NCI-H2107 treated with DMSO at 0.1 percent for 48 hours (cell line): ENCODE measurements around the gene MLH3.
"Not testable (repeated sequence)": the region's sequence is repeated elsewhere in the genome, so short reads cannot be mapped to it uniquely, and the experiment has no call there.

Source experiments
- DNase-seq: peaks from one replicate; lab custom pipeline; 2025; ENCODE audit not compliant: unreplicated experiment; lab: John Stamatoyannopoulos, UW

The MLH3 gene

DNA sequence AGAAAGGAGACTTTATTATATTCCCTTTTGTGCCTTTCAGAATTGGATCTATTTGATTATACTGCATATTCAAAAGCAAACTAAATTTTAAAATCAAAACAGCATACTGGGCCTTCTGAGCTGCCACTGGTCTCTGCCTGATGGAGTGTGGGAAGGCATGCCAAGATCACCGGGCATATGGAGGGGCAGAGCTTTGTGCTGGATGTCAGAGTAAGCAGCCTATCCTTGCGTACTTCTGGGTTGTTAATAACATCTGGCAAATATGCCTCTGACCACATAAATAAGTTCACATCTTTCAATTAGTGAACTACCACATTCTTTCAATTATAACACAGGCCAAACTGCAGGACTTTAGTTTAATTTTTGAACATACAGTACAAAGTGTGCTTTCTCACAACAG is 18.3 kb downstream of the MLH3 start:
- no peak for DNase-seq

DNA sequence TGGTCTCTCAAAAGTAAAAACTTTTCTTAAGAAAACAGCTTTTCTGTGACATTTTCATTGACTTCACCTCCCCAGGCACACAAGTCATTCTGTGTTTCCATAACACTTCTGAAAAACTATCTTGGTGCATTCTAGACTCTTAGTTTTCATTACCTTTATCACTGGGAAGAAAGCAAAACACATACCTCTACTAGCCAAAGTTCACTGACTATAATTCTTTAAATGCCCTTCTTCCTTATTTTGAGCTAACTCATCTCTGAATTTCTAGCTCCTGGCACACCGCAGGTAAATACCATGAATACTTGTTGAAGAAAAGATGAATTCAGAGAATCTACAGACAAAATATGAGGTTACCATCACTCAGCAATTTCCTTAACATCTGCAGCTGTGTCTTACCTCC is 21.1 kb downstream of the MLH3 start:
- DNase-seq = no peak

DNA sequence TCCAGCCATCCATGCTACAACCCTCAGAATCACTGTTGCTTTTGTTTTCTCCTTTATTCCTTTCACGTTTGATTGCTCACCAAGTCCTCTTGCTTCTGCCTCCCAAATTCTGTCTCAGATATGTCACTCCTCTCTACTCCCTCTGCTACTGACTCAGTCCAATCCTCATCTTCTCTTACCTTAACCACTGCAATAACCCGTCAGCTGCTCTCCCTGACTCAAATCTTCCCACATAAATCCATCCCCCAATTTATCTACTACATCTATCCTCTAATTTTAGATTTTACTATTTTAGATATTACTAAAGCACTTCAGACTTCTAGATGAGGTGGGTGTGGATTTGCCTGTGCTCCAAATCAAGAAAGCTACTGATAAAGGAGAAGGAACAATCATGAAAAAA is 25.4 kb downstream of the MLH3 start:
- DNase-seq = no peak

DNA sequence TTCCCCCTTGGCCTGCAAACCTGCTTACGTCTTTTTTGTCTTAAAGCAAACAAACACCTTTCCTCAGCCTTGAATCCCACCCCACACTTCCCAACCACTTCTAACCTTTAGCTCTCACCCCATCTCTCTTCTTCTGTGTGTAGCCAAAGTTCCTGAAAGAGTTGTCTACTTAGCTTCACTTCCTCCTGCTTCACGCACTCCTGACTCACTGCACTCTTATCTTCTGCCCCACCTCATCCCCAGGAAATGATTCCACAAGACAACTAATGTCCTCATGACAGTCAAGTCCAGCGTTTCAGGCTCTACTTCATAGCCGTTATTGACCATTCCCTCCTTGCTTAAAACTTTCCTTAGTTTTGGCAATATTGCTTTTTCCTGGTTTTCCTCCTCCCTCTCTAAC is 26.2 kb downstream of the MLH3 start:
- DNase-seq = no peak

DNA sequence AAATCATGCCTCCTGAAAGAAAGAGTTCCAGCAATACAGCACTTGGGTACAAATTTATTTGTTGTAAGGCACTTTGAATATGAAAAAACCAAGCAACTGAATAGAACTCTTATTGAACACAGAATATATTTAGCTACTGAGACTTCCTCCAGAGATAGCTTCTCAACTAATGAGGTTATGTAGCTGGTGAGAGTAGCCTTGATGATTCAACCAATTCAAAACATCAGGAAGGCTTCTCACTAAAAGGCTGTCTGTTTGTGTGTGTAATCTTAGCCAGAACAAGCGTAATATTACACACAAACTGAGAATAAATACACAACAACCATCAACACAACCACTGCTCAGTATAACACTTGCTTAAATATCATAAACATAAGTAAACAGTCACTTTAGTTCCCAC is 28.2 kb downstream of the MLH3 start:
- DNase-seq = no peak

DNA sequence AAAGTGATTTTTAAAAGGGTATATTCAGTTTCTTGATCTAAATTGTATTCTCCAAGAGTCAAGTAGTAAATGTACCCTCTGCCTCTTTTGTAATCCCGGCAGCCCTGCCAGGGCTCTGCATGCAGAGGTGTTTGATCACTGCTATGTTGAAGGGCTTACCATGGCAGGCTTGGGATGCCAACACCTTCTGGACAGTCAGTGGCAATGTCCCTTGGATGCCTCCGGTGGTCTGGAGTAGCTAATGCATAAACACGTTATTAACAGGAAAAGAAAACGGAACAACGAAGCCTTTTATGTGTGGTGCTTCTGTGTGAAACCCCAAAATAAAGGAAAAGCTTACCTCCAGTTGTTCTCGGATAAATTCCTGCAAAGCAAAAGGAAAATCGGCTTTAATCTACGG is 28.6 kb downstream of the MLH3 start:
- no peak for DNase-seq

DNA sequence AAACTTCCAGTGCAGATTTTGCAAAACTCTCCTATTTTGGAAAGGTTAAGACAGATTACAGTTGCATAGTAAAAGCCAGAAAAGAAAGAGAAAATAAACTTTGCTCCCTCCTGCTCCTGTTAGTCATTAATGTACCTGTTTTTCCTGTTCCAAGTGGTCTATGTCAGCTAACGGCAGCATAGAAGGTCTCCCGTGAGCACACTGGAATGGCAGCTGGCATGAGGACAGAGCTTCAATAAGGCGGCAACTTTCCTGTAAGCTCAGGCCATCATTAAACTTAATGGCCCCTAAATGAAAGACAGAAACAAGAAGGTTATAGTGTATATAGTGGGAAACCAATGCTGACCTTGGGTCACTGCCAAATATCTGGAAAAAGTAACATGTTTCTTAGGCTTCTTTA is 32.6 kb downstream of the MLH3 start:
- no peak for DNase-seq

DNA sequence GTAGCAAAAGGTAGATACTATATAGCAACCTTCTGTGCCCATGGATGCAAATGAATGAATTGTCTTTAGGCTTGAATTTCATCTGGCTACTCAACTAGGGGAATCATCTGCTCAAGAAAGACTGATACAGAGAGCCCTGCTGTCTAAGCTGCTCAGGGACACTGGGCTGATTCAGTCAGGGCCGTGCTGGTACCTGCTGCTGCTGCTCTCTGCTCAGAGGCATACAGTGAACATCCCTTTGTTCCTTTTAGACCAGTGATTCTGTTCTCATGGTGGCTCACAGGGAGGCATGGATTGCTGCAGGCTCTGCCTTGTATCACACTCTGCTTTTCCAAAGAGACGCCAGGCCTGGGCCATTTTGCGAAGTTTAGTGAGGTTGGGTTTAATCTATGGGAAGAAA is 34.5 kb downstream of the MLH3 start:
- no peak for DNase-seq

DNA sequence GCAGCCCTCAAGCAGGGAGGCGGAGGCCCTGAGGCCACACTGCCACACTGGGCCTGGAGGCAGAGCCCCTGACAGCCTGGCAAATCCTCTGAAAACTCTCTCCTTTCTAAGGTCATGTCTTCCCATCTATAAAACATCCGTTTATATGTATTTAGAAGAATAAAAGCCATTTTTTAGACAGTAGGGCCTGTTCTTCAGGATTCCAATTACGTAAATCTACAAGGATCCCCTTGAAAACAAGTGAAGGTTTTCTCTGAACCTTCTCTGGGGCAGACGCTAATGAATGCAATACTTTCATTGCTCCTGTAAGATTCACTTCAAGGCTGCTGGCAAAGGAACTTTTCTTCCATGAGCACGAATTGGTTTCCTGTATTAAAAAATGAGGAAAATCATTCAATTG is 35.8 kb downstream of the MLH3 start:
- DNase-seq = no peak

DNA sequence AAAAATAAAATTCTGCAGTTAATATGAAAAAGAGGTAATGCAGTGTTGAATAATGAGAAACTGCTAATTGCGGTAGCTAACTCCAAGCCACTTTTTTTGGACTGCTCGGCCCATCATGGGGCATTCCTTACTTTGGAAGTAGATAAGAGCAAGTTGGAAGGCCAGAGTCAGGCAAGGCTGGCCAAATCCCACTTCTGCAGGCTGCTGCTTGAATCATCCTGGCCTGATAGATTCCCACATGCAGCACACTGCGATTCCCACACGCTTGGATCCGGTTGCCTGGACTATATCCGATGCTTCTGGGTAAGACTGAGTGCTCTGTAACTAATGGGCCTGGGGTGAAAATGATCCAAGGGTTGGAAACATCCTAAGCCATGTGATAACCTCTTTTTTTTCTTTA is 38.0 kb downstream of the MLH3 start:
- DNase-seq = no peak

DNA sequence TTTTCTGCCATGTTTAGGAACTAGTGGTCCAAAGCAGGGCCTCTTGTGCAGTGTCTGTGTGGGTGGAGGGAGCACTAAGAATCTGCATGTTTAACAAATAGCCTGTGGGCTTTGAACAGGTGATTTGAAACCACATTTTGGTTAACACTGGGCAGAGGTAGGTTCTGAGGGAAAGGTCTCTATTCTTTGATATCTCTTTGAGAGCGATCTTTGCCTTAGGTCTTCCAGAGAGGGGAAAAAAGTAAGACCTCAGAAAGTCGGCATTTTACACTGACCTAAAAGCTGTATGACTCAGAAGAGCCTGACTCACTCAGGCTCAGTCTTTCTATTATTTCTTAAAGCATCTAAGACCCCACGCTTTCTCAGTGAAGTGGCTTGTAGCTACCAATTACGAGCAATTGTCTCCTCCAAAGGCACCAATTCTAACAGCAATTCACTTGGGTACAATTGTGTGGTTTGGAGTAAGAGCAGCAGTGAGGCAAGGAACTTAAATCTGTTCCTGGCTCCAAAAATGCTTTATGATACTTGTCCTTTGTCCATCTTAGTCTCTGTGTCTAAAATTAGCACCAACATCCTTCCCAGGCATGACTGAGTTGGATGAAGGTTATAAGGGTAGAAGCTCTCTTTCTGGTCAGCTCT is 39.8 kb downstream of the MLH3 start:
- peak; percentile 49 for DNase-seq

DNA sequence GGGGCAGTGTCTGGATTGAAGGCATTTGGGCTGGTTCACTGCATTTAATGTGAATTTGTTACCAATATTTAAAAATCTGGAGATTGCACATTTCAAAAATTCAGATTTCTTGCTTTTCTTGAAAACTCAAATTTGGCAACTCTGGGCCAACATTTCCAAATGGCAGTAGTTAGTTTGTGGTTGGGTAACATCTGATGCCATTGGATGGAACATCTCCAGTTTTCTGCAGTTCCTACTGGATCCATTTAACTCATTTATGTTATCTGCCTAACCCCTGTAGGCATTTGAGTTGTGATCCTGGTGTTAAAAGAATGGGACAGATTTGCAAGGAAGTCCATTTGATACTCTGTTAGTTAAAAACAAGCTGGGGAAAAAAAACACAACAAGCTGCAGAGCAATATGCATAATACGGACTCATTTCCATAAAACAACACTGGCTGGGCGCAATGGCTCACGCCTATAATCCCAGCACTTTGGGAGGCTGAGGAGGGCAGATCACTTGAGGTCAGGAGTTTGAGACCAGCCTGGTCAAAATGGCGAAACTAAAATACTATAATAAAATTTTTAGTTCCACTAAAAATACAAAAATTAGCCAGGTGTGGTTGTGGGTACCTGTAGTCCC is 40.7 kb downstream of the MLH3 start:
- DNase-seq = no peak

DNA sequence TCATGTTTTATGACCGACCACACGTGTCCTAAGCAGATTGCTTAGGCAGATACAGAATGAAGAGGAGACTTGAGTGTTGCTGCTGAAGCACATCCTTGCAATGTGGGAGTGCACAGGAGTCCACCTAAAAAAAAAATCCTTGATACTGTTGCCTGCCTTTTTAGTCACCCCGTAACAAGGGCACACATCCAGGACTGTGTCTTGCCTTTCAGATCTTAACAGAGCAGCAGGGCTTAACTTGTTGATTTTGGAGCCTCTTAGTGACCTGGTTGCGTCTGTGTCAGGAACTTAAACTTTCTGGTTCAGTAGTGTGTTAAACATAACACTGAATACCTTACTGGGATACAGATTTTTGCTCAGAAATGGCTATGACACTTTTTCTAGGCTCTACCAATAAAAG is 42.1 kb downstream of the MLH3 start:
- no peak for DNase-seq

DNA sequence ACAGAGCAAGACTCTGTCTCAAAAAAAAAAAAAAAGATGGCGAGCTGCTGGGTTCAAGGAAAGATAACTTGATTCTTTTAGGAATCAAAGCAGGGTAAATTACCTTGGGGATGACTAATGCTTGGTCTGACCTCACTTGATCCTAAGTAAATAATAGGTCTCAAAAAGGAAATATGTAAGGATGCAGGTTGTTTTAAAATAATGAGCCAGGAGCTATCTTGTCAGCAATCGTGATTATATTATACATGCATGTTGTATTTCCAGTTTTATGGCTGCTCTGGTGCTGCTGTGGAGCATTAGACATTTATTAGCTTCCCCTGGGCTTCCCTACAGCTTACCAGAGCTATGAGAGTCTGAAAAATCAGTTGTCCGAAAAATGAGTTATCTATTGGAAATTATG is 45.9 kb downstream of the MLH3 start:
- DNase-seq = no peak

DNA sequence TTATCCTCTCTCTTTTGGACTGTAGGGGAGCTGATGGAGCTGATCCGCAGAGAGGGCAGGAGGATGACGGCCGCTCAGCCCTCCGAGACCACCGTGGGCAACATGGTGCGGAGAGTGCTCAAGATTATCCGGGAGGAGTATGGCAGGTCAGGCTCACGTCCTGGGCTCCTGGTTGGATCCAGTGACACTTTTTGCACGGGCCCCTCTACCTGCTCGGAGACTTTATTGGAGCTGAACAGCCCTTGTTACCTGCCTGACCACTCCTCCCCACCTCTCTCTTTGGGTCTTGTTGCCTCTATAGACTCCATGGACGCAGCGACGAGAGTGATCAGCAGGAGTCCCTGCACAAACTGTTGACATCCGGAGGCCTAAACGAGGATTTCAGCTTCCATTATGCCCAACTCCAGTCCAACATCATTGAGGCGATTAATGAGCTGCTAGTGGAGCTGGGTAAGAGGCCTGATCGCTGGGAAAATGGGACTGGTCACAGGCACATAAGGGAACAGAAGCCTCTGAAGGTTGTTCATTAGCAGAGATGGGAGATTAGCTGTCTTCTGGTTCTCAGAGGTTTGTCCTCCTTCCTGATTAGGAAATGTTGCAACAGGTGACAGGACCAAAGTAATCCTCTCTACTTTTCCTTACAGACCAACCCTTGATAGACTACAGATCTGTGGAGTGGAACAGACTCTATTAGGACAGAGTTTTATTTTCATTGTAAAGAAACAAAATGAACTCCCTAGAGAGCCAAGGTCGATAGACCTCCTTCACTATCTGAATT is 47.8 kb downstream of the MLH3 start:
- DNase-seq = no peak

DNA sequence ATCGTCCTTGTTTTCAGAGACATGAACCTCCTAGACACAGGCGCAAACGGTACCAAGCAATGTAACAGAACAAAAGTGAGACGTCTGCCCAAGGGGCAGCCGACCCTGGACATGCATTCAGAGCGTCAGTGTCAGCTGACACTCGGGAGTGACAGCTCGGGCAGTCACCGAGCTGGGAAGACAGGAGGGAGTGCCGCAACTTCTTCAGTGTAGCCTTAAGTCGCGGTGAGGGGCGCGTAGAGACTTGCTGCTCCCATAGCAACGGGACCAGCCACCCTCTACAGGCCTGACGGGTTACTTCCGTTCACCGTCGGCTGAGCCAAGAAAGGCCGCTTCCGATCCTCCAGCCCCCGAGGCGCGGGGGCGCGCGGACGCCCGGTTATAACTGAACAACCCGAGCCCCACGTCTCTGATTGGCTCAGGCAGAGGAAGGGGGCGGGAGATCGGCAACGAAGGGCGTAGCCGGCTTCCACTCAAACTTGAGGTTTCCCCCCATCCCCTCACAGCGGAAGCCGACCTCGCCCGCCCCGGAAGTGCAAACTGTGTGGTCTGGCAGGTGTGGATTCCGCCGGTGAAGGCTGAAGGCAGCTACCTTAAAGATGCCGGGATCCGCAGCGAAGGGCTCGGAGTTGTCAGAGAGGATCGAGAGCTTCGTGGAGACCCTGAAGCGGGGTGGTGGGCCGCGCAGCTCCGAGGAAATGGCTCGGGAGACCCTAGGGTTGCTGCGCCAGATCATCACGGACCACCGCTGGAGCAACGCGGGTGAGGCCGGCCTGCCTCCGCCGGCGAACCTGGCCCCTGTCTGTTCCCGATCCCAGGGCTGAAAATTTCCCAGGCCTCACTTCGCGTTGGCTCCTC is 48.6 kb downstream of the MLH3 start, which contains the start of gene EIF2B2:
Gene EIF2B2, plus strand, starts transcription at position 530 of the 858 bp plus-strand sequence. Its CDS starts 70 bp downstream, at position 600.
- peak; percentile 98 for DNase-seq

DNA sequence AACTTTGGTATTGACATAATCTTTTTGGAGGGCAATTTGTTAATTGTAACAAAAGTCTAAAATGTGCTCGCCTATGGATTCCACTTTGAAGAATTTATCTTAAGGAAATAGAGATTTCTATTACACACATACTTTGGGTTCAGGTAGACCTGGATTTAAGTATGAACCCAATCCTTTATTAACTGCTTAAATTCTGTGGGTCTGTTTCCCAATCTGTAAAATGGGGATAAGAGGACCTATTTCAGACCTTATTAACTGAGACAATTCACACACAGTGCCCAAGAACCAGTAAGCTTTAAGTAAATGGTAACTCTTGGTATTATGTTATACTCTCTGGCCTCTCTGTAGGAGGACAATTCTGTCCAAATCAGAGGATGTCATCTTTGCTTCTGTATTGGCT is 49.4 kb downstream of the MLH3 start:
- DNase-seq = no peak

DNA sequence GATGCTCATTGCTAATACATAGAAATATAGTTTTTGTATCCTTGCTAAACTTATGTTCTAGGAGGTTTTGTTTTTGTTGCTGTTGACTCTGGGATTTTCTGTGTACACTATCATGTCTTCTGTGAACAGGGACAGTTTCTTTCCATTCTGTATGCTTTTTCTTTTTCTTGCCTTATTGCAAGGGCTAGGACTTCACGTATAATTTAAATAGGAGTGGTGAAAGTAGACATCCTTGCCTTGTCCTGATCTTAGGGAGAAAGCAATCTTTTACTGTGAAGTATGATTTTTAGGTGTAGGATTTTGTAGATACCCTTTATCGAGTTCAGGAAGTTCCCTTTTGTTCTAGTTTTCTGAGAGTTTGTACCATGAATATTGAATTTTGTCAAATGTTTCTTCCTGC is 50.0 kb downstream of the MLH3 start:
- no peak for DNase-seq

DNA sequence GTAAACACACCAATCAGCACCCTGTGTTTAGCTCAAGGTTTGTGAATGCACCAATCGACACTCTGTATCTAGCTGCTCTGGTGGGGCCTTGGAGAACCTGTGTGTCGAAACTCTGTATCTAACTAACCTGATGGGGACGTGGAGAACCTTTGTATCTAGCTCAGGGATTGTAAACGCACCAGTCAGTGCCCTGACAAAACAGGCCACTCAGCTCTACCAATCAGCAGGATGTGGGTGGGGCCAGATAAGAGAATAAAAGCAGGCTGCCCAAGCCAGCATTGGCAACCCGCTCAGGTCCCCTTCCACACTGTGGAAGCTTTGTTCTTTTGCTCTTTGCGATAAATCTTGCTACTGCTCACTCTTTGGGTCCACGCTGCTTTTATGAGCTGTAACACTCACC is 55.5 kb downstream of the MLH3 start:
- not testable (repeated sequence) for DNase-seq

DNA sequence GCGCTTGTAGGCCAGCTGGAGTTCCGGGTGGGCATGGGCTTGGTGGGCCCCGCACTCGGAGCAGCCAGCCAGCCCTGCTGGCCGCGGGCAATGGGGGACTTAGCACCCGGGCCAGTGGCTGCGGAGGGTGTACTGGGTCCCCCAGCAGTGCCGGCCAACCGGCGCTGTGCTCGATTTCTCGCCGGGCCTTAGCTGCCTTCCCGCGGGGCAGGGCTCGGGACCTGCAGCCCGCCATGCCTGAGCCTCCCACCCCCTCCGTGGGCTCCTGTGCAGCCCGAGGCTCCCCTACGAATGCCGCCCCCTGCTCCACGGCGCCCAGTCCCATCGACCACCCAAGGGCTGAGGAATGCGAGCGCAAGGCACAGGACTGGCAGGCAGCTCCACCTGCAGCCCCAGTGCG is 57.1 kb downstream of the MLH3 start:
- not testable (repeated sequence) for DNase-seq

DNA sequence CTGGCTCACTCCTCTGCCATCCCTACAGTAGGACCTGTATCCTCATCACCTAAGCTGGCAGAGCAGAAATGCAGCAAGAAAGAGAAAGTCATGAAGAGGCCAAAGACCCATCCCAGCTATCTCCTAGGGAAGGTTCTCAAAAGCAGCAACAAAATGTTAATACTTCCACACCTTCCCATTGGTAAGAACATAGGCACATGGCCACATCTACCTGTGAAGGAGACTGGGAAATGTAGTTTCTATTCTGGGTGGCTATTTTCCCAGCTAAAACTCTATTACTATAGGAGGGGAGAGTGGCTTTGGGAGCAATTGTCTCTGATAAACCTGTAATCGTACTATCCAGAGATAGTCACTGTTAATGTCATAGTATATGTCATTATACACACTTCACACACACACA is 62.3 kb downstream of the MLH3 start:
- DNase-seq = no peak
